Vagina (tissue), 2 donors: ENCODE data around the gene FGF18. TPM values are rescaled to one million over a fixed set of nuclear protein-coding genes. Genes with fewer than 3 reads are reported as not detected.
A peak's percentile ranks its signal among the peaks of the same experiment; 100 is the strongest.
"Not testable (repeated sequence)": the region's sequence is repeated elsewhere in the genome, so short reads cannot be mapped to it uniquely, and the experiment has no call there.

Experiments
- DNase-seq, 2 donors: peaks; one replicate each; pipeline ENCODE4 v3.0.0-alpha.2; 2017; ENCODE audit errors: extremely low spot score in 2 of 2
- H3K27ac ChIP-seq: fragments of 200-600 bp; sonication (generic); one replicate; pipeline ENCODE4 v1.5.1; 2019
- H3K27me3 ChIP-seq: fragments of 200-600 bp; sonication (generic); one replicate; pipeline ENCODE4 v1.5.1; 2019
- H3K36me3 ChIP-seq, 2 donors: fragments of 200-600 bp; sonication (generic); one replicate each; pipeline ENCODE4 v1.5.1; 2017 to 2019
- H3K4me1 ChIP-seq: fragments of 200-600 bp; sonication (generic); one replicate; pipeline ENCODE4 v1.5.1; 2019
- H3K4me3 ChIP-seq, 2 donors: fragments of 200-600 bp; sonication (generic); 1 replicate in 1 of 2; 2 replicates in 1 of 2; pipeline ENCODE4 v1.5.1; 2016 to 2019
- H3K9me3 ChIP-seq: fragments of 200-600 bp; sonication (generic); one replicate; pipeline ENCODE4 v1.5.1; 2019
- CTCF ChIP-seq, 3 experiments: fragments of 450-650 bp in 2 of 3; fragments of 200-600 bp in 1 of 3; sonication (generic) in 1 of 3; IDR thresholded peaks; one replicate each; pipeline ENCODE4 v1.5.1; 2017 to 2019; ENCODE audit warnings: antibody characterized with exemption in 3 of 3, mild to moderate bottlenecking in 2 of 3, moderate library complexity in 2 of 3
- POLR2A ChIP-seq, 2 donors: fragments of 450-650 bp; IDR thresholded peaks; one replicate each; pipeline ENCODE4 v1.6.1; 2017; ENCODE audit warnings: antibody characterized with exemption in 2 of 2, mild to moderate bottlenecking in 2 of 2, moderate library complexity in 2 of 2
- POLR2AphosphoS5 ChIP-seq, 2 donors: sonication (generic); formaldehyde crosslinking; IDR thresholded peaks; one replicate each; pipeline ENCODE4 v1.9.0; 2017; ENCODE audit warnings: antibody characterized with exemption in 2 of 2, mild to moderate bottlenecking in 2 of 2, low read depth in 1 of 2; ENCODE audit not compliant: insufficient read depth in 1 of 2
- intact Hi-C: fragments of 100-400 bp; cut with DNase I; formaldehyde crosslinking; loops from one replicate; pipeline ENCODE4 v1.15.1; 2023
- total RNA-seq: library from RNA; depleted of rRNA; stranded (reverse); fragments of >200 nt; gene quantifications from one replicate; pipeline ENCODE4 v1.2.3, GENCODE V29; 2016

Gene FGF18
- total RNA-seq, 1 donor from 2014 or later, result 1.7 TPM

GRCh38 chr5:171413153-171413910, 6.1 kb upstream of the FGF18 start:
- H3K36me3 ChIP-seq, result peaks cover 0 to 27% of the 10 kb centered on the region in 2 donors
- no peak overlapping the region for H3K27ac ChIP-seq
- no peak overlapping the region for H3K4me3 ChIP-seq
- H3K9me3 ChIP-seq, result no peaks in the 10 kb centered on the region
- H3K4me1 ChIP-seq, result peaks cover 5% of the 10 kb centered on the region
- no peaks in the 10 kb centered on the region for H3K27me3 ChIP-seq
- no peak for DNase-seq
- intact Hi-C loops, result no loop called here
- TF ChIP-seq CTCF (IDR thresholded peaks at IDR 0.05) (no peak), POLR2A (IDR thresholded peaks at IDR 0.05) (no peak), POLR2AphosphoS5 (IDR thresholded peaks at IDR 0.05; ENCODE audit: insufficient read depth in 1 of 2, low read depth in 1 of 2) (no peak)

DNA sequence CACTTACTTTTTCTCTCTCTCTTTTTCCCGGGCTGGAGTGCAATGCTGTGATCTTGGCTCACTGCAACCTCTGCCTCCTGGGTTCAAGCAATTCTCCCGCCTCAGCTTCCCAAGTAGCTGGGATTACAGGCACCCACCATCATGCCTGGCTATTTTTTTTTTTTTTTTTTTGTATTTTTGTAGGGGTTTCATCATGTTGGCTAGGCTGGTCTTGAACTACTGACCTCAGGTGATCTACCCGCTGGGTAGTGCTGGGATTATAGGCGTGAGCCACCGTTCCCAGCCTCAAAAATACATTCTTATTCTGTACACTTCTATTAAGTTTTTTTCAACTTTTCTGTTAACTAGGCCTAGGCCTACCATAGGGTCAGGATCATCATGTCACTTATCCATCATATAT, 5.5 kb upstream of the FGF18 start:
- H3K4me1 ChIP-seq, result peaks cover 12% of the 10 kb centered on the region
- not testable (repeated sequence) for H3K4me3 ChIP-seq

GRCh38 chr5:171415115-171415730, 4.2 kb upstream of the FGF18 start:
- no peak for TF ChIP-seq CTCF (IDR thresholded peaks at IDR 0.05)
- TF ChIP-seq POLR2A (IDR thresholded peaks at IDR 0.05), result no peak
- TF ChIP-seq POLR2AphosphoS5 (IDR thresholded peaks at IDR 0.05; ENCODE audit: insufficient read depth in 1 of 2, low read depth in 1 of 2), result no peak
- Histone ChIP-seq H3K36me3 (peaks cover 0 to 24% of the 10 kb centered on the region in 2 donors), H3K4me1 (peaks cover 14% of the 10 kb centered on the region), H3K9me3 (no peaks in the 10 kb centered on the region), H3K27ac (no peak overlapping the region), H3K27me3 (no peaks in the 10 kb centered on the region), H3K4me3 (no peak overlapping the region)
- intact Hi-C loops, result loop anchor here (5.0 kb wide), 1 partner anchor 492 kb away; no protein-coding TSS in a partner anchor
- DNase-seq, result no peak

More for the DNA sequence above, 5.5 kb upstream of the FGF18 start:
- H3K27me3 ChIP-seq, intact Hi-C loops, H3K27ac ChIP-seq, H3K9me3 ChIP-seq, DNase-seq: not testable (repeated sequence)
- H3K36me3 ChIP-seq, result peaks cover 0 to 24% of the 10 kb centered on the region in 2 donors

GRCh38 chr5:171416160-171417049, 3.0 kb upstream of the FGF18 start:
- no peak for TF ChIP-seq CTCF (IDR thresholded peaks at IDR 0.05)
- TF ChIP-seq POLR2A (IDR thresholded peaks at IDR 0.05), result no peak
- TF ChIP-seq POLR2AphosphoS5 (IDR thresholded peaks at IDR 0.05; ENCODE audit: insufficient read depth in 1 of 2, low read depth in 1 of 2), result no peak
- intact Hi-C loops, result loop anchor here (5.0 kb wide), 1 partner anchor 491 kb away; no protein-coding TSS in a partner anchor
- Histone ChIP-seq H3K4me3 (no peak overlapping the region), H3K9me3 (no peaks in the 10 kb centered on the region), H3K4me1 (peaks cover 25% of the 10 kb centered on the region), H3K27me3 (peaks cover 4% of the 10 kb centered on the region), H3K27ac (no peak overlapping the region), H3K36me3 (peaks cover 0 to 15% of the 10 kb centered on the region in 2 donors)
- no peak for DNase-seq

GRCh38 chr5:171418316-171418981, 998 bp upstream of the FGF18 start:
- Histone ChIP-seq H3K27ac (no peak overlapping the region), H3K36me3 (no peaks in the 10 kb centered on the region), H3K27me3 (peaks cover 4% of the 10 kb centered on the region), H3K9me3 (no peaks in the 10 kb centered on the region), H3K4me1 (peaks cover 26% of the 10 kb centered on the region), H3K4me3 (peak overlapping the region; percentile 33 to 45)
- TF ChIP-seq CTCF (IDR thresholded peaks at IDR 0.05) (peak; percentile 56 to 95 (median 89)), POLR2AphosphoS5 (IDR thresholded peaks at IDR 0.05; ENCODE audit: insufficient read depth in 1 of 2, low read depth in 1 of 2) (peak in 1 of 2 donors; percentile 24), POLR2A (IDR thresholded peaks at IDR 0.05) (no peak)
- intact Hi-C loops, result loop anchor here (5.0 kb wide), 1 partner anchor 489 kb away; no protein-coding TSS in a partner anchor
- no peak for DNase-seq
